Measurements from ENCODE around the gene DHRS1.

DHRS1 gene

DNA sequence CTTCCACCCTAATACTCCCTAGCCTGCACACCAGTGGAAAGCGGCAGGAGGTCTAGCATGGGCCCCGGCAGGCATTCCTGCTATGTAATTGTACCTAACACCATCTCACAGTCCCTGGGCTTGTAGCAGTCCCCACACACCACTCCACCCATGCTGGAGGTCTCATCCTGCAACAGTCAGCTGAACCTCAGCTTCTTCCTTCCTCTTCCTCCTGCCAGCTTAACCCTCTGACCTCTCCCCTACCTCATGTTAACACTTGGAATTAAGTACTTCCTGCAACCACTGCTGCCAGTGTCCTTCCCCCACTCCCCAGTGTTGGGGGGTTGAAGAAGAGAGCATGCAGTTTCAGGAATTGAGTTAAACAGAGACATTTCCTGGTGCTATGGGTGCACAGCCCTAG lies 27.7 kb upstream of the DHRS1 start:
- TF ChIP-seq CTCF (IDR thresholded peaks at IDR 0.05), result no peak
- no peak for DNase-seq (ENCODE audit: low spot score)
- Histone ChIP-seq H3K4me3 (no peak overlapping the region), H3K27ac (peak overlapping the region in 1 of 2 donors; percentile 34)

GRCh38 chr14:24325963-24326362 lies 26.4 kb upstream of the DHRS1 start:
- TF ChIP-seq CTCF (IDR thresholded peaks at IDR 0.05), result no peak
- DNase-seq (ENCODE audit: low spot score), result no peak
- no peak overlapping the region for H3K27ac ChIP-seq
- no peak overlapping the region for H3K4me3 ChIP-seq

- TF ChIP-seq CTCF (IDR thresholded peaks at IDR 0.05), result no peak
- Histone ChIP-seq H3K27ac (no peak overlapping the region), H3K4me3 (no peak overlapping the region)
- no peak for DNase-seq (ENCODE audit: low spot score)
These were observed 25.5 kb upstream of the DHRS1 start for GRCh38 chr14:24325041-24325530.

- Histone ChIP-seq H3K27ac (no peak overlapping the region), H3K4me3 (no peak overlapping the region)
- TF ChIP-seq CTCF (IDR thresholded peaks at IDR 0.05), result no peak
- DNase-seq (ENCODE audit: low spot score), result no peak
These were observed 24.4 kb upstream of the DHRS1 start for GRCh38 chr14:24324024-24324423.

DNA sequence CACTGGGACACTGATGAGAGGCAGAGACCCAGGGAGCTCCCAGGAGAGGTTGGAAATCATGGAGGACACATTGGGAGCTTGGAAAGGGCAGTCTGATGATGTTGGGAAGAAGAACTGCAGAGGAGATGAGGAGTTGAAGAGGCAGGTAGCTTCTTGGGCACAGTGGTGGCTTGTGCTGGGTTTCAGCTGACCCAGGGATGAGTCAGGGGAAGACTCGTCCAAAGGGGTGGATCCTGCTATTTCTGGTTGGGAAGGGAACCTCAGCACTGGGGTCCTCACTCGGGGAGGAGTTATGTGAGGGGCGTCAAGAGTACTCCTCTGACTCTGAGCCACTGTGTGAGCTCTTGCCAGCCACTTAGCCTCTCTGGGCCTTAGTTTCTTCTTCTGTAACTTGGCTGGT lies 23.8 kb upstream of the DHRS1 start:
- TF ChIP-seq CTCF (IDR thresholded peaks at IDR 0.05), result no peak
- DNase-seq (ENCODE audit: low spot score), result no peak
- H3K27ac ChIP-seq, result no peak overlapping the region
- no peak overlapping the region for H3K4me3 ChIP-seq

DNA sequence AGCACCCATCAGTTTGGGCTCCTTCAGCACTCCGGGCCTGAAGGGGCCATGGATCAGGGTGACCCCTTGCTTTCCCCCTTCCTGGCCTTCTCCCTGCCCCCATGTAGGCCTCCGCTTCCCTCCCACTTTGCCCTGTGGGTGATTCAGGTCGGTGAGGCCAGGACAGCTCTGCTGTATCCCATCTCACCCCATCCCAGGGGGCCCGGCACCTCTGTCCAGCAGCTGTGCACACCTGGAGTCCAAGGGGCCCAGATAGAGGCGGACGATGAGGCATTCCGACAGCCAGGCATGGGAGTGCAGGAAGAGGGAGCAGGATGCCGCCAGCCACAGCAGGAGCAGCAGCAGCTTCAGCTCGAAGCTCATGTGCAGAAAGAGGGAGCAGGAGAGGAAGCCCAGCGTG lies 23.1 kb upstream of the DHRS1 start:
- no peak for TF ChIP-seq CTCF (IDR thresholded peaks at IDR 0.05)
- Histone ChIP-seq H3K27ac (no peak overlapping the region), H3K4me3 (no peak overlapping the region)
- no peak for DNase-seq (ENCODE audit: low spot score)

DNA sequence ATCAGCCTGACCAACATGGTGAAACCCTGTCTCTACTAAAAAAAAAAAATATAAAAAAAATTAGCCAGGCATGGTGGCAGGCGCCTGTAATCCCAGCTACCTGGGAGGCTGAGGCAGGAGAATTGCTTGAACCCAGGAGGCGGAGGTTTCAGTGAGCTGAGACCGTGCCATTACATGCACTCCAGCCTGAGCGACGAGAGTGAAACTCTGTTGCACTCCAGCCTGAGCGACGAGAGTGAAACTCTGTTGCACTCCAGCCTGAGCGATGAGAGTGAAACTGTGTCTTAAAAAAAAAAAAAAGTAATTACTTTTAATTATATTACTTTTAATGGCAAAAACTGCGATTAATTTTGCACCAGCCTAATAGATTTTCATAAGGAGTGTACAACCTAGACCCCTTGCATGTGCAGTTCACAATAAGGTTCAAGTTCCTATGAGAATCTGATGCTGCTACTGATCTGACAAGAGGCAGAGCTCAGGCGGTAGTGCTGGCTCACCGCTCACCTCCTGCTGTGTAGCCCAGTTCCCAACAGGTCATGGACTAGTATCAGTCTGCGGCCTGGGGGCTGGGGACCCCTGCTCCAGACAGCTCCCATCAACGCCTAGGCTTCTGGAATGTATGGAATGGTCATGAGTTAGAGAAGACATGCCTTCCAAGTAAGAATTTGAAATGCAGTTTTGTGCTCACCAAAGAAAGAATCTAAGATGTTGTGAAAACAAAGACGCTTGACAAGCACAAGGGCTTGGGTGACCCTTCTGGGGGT lies 21.8 kb upstream of the DHRS1 start:
- TF ChIP-seq CTCF (IDR thresholded peaks at IDR 0.05), result no peak
- DNase-seq (ENCODE audit: low spot score), result no peak
- Histone ChIP-seq H3K27ac (no peak overlapping the region), H3K4me3 (no peak overlapping the region)
